Kidney epithelial cell (primary cell): ENCODE results near the gene SNCB. TPM values are rescaled to one million over a fixed set of nuclear protein-coding genes. Genes with fewer than 3 reads are reported as not detected.

Experiments
- DNase-seq: peaks from one replicate; pipeline ENCODE4 v3.0.0-alpha.2; 2010; ENCODE audit warnings: low read depth
- H3K27me3 ChIP-seq: 2 replicates; pipeline ENCODE4 v1.6.0; 2011; ENCODE audit warnings: low read length; ENCODE audit not compliant: control insufficient read depth, insufficient read depth
- H3K36me3 ChIP-seq: 2 replicates; pipeline ENCODE4 v1.5.1; 2011; ENCODE audit warnings: low read length; ENCODE audit not compliant: control insufficient read depth, insufficient read depth
- H3K4me3 ChIP-seq: 2 replicates; pipeline ENCODE4 v1.5.1; 2011; ENCODE audit warnings: low read depth, mild to moderate bottlenecking, control low read depth, low read length
- CTCF ChIP-seq: IDR thresholded peaks from 2 replicates; pipeline ENCODE4 v1.5.1; 2011; ENCODE audit warnings: mild to moderate bottlenecking, moderate library complexity, low read length, control low read depth, inconsistent platforms; ENCODE audit not compliant: insufficient read depth, poor library complexity, severe bottlenecking
- total RNA-seq: library from RNA; depleted of rRNA; stranded (reverse); fragments of >200 nt; gene quantifications from 2 replicates; pipeline ENCODE4 v1.2.3, GENCODE V29; 2015

SNCB gene
- total RNA-seq, 1 donor from 2014 or later: not detected

DNA sequence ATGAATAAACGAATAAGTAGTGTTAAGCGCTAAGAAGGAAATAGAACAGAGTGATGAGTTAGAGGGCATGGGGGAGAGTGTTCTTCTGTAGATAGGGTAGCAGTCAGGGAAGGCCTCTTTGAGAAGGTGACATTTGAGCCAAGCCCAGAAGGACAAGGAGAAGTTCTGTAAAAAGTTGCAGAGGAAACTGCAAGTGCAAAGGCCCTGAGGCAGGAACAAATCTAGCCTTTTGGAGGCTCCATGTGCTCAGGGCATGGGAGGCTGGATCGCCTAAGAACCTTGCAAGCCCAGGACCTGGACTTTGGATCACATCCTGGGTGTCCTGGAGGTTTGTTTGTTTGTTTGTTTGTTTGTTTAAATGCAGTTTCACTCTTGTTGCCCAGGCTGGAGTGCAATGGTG is 8.1 kb upstream of the SNCB start:
- no peak overlapping the region for H3K4me3 ChIP-seq
- H3K27me3 ChIP-seq: peaks cover 21% of the 10 kb centered on the region
- H3K36me3 ChIP-seq: no peaks in the 10 kb centered on the region
- DNase-seq: no peak
- no peak for TF ChIP-seq CTCF

DNA sequence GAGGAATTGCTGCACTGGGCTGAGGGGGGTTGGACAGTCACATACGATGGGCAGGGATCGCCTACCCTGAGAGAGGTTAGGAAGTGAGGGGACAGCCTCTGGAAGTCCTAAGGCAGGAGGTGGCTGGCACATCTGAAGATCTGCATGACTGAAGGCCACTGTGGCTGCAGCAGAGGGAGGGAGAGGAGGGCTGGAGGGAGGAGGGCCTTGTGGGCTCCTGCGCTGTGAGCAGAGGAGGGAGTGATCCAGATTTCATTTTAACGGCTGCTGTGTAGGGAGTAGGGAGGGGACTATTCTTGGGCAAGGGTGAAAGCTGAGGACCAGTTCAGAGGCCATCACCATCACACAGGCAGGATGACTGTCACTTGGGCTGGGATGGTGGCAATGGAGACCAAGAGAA is 7.2 kb upstream of the SNCB start:
- no peak for TF ChIP-seq CTCF
- peaks cover 26% of the 10 kb centered on the region for H3K27me3 ChIP-seq
- no peak for DNase-seq
- H3K36me3 ChIP-seq: no peaks in the 10 kb centered on the region
- no peak overlapping the region for H3K4me3 ChIP-seq

GRCh38 chr5:176636426-176636825 is 6.1 kb upstream of the SNCB start:
- no peak overlapping the region for H3K4me3 ChIP-seq
- no peak for DNase-seq
- no peak for TF ChIP-seq CTCF
- no peaks in the 10 kb centered on the region for H3K36me3 ChIP-seq
- peaks cover 33% of the 10 kb centered on the region for H3K27me3 ChIP-seq

GRCh38 chr5:176633598-176633997 is 3.3 kb upstream of the SNCB start:
- H3K27me3 ChIP-seq: peaks cover 55% of the 10 kb centered on the region
- no peak for TF ChIP-seq CTCF
- H3K36me3 ChIP-seq: no peaks in the 10 kb centered on the region
- DNase-seq: no peak
- H3K4me3 ChIP-seq: no peak overlapping the region

GRCh38 chr5:176632745-176633144 is 2.4 kb upstream of the SNCB start:
- no peak overlapping the region for H3K4me3 ChIP-seq
- no peaks in the 10 kb centered on the region for H3K36me3 ChIP-seq
- no peak for TF ChIP-seq CTCF
- DNase-seq: no peak
- H3K27me3 ChIP-seq: peaks cover 52% of the 10 kb centered on the region

GRCh38 chr5:176631383-176632200 is 1.3 kb upstream of the SNCB start:
- no peak overlapping the region for H3K4me3 ChIP-seq
- peaks cover 55% of the 10 kb centered on the region for H3K27me3 ChIP-seq
- no peak for TF ChIP-seq CTCF
- no peaks in the 10 kb centered on the region for H3K36me3 ChIP-seq
- DNase-seq: no peak
